ENCODE results near the gene TANGO2. TPM values are rescaled to one million over a fixed set of nuclear protein-coding genes. Genes with fewer than 3 reads are reported as not detected.

The TANGO2 gene
- total RNA-seq, 1 donor from 2014 or later, result 20.9 TPM

- DNase-seq (ENCODE audit: low read depth), result no peak
- H3K27me3 ChIP-seq (ENCODE audit: control insufficient read depth, insufficient read depth, low read length), result no peaks in the 10 kb centered on the region
- H3K4me3 ChIP-seq (ENCODE audit: low read depth, low read length), result no peak overlapping the region
- H3K36me3 ChIP-seq (ENCODE audit: control insufficient read depth, insufficient read depth, low read length), result peaks cover 2% of the 10 kb centered on the region
- TF ChIP-seq CTCF (IDR thresholded peaks at IDR 0.05; ENCODE audit: insufficient read depth, low read length, poor library complexity, severe bottlenecking), result no peak
Observed at GRCh38 chr22:20032407-20032991, 11.6 kb downstream of the TANGO2 start.

GRCh38 chr22:20033045-20033706 lies 12.3 kb downstream of the TANGO2 start:
- Histone ChIP-seq H3K27me3 (ENCODE audit: control insufficient read depth, insufficient read depth, low read length) (no peaks in the 10 kb centered on the region), H3K36me3 (ENCODE audit: control insufficient read depth, insufficient read depth, low read length) (peaks cover 2% of the 10 kb centered on the region), H3K4me3 (ENCODE audit: low read depth, low read length) (no peak overlapping the region)
- no peak for TF ChIP-seq CTCF (IDR thresholded peaks at IDR 0.05; ENCODE audit: insufficient read depth, low read length, poor library complexity, severe bottlenecking)
- DNase-seq (ENCODE audit: low read depth), result no peak

- Histone ChIP-seq H3K27me3 (ENCODE audit: control insufficient read depth, insufficient read depth, low read length) (no peaks in the 10 kb centered on the region), H3K4me3 (ENCODE audit: low read depth, low read length) (no peak overlapping the region), H3K36me3 (ENCODE audit: control insufficient read depth, insufficient read depth, low read length) (peaks cover 2% of the 10 kb centered on the region)
- no peak for DNase-seq (ENCODE audit: low read depth)
- no peak for TF ChIP-seq CTCF (IDR thresholded peaks at IDR 0.05; ENCODE audit: insufficient read depth, low read length, poor library complexity, severe bottlenecking)
Observed at GRCh38 chr22:20034143-20034542, 13.2 kb downstream of the TANGO2 start.

- H3K36me3 ChIP-seq (ENCODE audit: control insufficient read depth, insufficient read depth, low read length), result peaks cover 2% of the 10 kb centered on the region
- H3K27me3 ChIP-seq (ENCODE audit: control insufficient read depth, insufficient read depth, low read length), result no peaks in the 10 kb centered on the region
- DNase-seq (ENCODE audit: low read depth), result no peak
- H3K4me3 ChIP-seq (ENCODE audit: low read depth, low read length), result no peak overlapping the region
- TF ChIP-seq CTCF (IDR thresholded peaks at IDR 0.05; ENCODE audit: insufficient read depth, low read length, poor library complexity, severe bottlenecking), result no peak
Observed at GRCh38 chr22:20035375-20036083, 14.6 kb downstream of the TANGO2 start.

- DNase-seq (ENCODE audit: low read depth), result no peak
- TF ChIP-seq CTCF (IDR thresholded peaks at IDR 0.05; ENCODE audit: insufficient read depth, low read length, poor library complexity, severe bottlenecking), result no peak
- Histone ChIP-seq H3K36me3 (ENCODE audit: control insufficient read depth, insufficient read depth, low read length) (peaks cover 2% of the 10 kb centered on the region), H3K4me3 (ENCODE audit: low read depth, low read length) (no peak overlapping the region), H3K27me3 (ENCODE audit: control insufficient read depth, insufficient read depth, low read length) (no peaks in the 10 kb centered on the region)
Observed at GRCh38 chr22:20036084-20036482, 15.2 kb downstream of the TANGO2 start.
